NCI-H146 (cell line): ENCODE measurements around the gene RBM24.

ENCODE experiments used
- DNase-seq: peaks from one replicate; lab custom pipeline; 2025; lab: John Stamatoyannopoulos, UW

RBM24 gene

DNA sequence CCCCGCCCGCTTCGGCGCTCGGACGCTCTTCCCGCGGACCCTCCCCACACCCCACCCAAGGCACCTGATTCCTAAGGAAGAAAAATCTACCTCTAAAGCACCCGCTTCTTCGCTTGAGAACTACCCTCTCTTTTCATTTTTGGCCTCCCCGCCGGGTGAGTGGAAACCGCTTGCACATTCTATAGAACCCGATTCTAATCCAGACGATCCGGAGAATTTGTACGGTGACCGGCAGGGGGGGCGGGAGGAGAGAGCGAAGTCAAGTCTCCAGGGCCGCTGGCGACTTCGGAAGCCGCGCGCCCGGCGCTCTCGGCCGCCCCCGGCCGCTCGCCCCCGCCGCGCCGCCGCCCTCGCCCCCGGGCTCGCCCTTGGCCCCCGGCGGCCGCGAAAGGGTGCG, at the start of gene RBM24:
Gene RBM24 (plus strand): TSS at position 262 of the 397 bp plus-strand sequence. CDS start 221 bp downstream, outside the sequence.
- DNase-seq = peak; percentile 11

DNA sequence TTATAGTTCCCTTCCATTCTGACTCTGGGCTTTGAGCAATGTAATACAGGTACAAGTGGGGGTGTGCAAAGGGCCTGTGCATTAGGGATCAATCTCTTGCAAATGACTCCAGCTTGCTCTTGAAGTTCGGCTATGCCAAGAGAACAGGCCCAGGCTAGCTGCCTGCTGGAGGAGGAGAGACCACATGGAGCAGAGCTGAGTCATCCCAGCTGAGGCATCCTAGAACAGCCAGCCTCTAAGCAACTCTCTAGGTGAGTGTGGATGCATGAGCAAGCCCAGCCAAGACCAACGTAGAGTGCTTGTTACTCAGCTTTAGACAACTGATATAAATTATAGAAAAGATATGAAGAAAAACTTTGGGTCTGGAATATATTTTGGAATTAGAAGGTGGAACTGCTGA, 47.6 kb upstream of the RBM24 start:
- no peak for DNase-seq

DNA sequence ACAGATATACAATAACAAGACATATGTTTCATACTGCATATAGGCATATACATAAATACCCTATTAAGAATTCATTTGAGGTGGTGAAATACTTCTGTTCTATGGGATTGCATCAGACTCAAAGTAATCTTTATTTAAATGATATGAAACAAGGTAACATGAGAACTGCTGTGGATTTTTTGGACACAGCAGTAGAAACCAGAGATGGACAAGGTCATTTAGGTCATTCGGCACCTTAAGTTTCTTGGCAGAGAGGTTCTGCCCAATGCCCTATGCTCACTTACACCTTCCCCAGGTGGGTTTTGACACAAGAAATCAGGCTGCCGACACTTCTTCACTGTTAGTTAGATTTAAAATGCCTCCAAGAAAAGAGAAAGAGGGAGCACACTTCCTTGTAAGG, 43.9 kb upstream of the RBM24 start:
- DNase-seq = no peak

DNA sequence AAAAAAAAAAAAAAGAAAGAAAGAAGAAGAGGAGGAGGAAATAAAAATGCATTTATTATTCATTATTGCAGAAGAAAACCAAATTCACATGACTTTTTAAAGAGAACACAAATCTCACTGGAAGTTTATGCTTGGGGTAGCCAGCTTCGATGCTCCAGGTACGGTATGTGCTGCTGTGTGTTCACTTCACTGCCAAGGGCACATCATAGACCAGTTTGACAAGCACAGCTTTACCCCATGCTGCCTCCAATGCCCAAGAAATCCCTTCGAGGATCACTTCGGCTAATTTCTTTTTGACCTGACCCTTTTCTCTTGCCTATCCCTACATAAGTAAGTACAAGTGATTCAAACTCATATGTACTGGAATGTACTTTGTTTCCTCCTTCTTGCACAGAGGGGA, 41.9 kb upstream of the RBM24 start:
- DNase-seq = no peak

DNA sequence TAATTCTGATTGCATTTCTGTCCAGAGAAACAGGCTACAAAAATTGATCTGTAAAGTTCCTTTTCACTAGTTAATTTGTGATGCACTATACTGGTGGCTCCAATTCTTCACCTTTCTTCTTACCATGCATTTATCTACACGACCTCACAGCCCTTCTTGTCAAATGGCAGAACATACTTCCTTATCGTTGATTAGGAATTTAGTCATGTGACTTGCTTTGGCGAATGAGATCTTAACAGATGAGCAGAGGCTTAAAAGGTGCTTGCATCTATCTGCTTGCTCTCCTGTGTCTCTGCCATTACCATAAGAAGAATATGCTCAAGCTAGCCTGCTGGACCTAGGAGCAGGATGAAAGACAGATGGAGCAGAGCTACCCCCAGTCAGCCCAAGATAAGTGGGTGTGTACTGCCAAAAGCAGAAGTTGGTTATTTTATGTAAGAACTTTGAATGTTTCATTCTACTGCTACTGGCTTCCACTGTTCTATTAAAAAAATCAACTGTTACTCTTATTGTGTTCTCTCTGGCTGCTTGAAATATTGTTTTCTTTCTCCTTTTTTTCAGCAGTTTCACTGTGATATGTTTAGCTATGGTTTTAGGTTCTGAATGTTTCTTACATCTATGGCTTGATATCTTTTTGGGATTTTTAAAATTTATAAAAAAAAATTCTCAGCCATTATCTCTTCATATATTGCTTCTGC, 40.2 kb upstream of the RBM24 start:
- no peak for DNase-seq

- DNase-seq = no peak
Measured at GRCh38 chr6:17242087-17242486, 39.1 kb upstream of the RBM24 start.

DNA sequence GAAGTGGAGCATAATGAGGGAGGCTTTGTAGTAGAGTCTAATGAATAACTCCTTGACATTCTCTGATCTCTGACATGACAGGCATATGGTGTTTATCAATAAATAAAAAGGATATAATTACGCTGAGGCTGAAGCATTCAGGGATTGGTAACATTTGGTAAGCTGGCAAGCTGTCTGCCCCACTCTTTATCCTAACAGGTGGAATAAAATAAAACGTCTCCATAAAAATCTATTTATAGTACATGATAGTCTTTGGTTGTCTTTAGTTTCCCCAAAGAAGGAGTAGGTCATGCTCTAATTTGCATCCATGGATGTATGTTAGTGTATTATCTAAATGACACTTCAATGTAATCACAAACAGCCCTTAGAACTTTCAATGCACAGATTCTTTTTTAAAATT, 30.9 kb upstream of the RBM24 start:
- DNase-seq = no peak

GRCh38 chr6:17251953-17252352, 29.2 kb upstream of the RBM24 start:
- DNase-seq = no peak

DNA sequence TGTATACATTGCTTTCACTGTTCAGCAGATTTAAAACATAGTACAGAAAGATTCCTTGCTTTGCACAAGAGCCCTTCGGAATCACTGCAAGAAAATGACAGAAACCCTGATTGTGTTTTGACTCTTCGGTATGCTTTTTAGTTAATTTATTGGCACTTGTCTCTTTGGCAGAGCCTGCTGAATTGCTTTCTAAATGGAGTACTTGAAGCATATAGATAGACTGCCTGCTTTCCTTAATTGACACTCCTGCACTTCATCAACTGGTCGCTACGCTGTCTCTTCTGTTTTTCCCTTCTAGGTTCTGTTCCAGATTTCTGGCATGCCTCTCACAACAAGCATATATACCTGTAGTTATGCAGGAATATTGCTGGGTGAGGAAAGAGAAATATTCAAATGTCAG, 22.4 kb upstream of the RBM24 start:
- no peak for DNase-seq

DNA sequence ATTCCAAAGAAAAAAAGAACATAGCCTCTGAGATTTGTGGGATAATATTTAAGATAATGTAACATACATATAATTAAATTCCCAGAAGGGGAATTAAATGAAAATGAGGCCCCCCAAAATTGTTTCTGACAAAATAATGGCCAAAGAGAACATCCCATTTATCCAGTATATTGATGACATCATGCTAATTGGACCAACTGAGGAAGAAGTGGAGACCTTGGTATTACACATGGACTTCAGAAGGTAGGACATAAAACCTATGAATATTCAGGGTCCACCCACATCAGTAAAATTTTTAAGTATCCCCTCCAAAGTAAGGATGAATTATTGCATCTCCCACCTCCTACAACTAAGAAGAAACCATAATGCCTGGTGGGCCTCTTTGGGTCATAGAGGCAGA, 15.6 kb upstream of the RBM24 start:
- DNase-seq = no peak

GRCh38 chr6:17267566-17267965, 13.6 kb upstream of the RBM24 start:
- DNase-seq = no peak

GRCh38 chr6:17268114-17268513, 13.0 kb upstream of the RBM24 start:
- DNase-seq = no peak

GRCh38 chr6:17269840-17270239, 11.3 kb upstream of the RBM24 start:
- DNase-seq = no peak

GRCh38 chr6:17271628-17272027, 9.5 kb upstream of the RBM24 start:
- no peak for DNase-seq

GRCh38 chr6:17276766-17277165, 4.4 kb upstream of the RBM24 start:
- no peak for DNase-seq

DNA sequence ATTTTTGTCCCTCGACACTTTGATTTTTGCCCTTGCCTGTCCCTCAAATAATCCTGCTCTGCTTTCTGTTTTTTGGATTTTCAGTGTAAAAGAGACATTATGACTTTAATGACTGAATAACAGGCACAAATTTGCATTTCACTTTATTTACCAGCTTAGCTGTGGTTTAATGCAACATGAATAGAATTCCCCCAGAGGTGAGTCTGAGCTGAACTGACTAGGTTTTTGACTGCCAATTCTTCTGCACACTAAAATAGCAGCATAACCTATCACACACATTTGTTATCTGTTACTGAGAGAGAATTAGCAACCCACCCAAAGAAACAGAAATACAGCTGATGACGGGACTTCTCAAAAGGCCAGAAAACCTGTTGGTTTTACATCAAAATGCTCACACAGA, 3.9 kb upstream of the RBM24 start:
- no peak for DNase-seq

DNA sequence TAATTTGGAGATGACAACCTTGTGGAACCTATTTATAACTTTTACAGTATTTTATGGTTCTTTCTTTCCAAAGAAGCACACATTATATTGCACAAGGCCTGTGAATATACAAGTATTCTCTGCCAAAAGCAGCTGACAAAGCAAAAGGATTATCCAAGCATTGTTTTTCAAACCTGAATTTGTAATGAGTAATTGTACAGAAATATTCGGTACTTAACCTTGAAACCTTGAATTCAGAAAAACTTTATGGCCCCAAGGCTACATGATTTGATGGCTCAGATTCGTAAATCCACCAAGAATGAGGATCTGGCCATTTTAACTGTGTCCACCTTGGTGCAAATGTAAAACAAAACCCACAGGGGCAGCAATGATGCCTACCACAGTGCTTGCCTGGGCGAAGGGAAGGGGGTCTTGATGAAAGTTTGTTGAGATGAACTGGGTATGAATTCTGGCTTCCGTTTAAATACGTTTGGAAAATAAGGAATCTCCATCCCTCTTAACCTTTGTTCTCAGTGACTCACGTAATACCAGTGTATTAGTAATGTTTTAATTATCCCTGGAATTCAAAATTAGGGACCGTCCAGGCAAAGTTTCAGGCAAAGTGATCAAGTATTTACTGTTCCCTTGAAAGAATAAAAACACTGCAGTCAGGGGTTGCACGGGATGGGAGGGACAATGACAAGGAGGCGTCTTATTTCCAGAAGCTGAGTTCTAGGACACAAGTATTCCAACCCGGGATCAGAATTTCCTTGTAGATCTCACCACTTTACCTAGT, 2.7 kb upstream of the RBM24 start:
- DNase-seq = no peak

DNA sequence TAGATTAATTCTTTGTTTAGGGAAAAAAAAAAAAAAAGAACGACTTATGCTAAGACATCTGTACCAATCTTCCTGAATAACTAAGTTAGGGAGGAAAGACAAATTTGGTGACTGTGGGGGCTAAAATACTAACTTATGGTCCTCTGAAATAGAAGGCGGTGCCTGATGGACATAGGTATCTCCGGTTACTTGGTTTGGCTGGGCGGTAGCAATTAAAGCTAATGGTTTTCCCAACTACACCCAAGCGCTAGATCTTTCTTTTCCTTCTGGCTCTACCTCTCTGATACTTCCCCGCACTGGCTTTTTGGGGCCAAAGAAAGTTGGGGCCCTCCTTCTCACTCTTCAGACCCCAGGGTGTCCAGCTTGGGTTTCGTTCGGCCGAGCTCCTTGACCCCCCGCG, 1.0 kb upstream of the RBM24 start:
- no peak for DNase-seq

DNA sequence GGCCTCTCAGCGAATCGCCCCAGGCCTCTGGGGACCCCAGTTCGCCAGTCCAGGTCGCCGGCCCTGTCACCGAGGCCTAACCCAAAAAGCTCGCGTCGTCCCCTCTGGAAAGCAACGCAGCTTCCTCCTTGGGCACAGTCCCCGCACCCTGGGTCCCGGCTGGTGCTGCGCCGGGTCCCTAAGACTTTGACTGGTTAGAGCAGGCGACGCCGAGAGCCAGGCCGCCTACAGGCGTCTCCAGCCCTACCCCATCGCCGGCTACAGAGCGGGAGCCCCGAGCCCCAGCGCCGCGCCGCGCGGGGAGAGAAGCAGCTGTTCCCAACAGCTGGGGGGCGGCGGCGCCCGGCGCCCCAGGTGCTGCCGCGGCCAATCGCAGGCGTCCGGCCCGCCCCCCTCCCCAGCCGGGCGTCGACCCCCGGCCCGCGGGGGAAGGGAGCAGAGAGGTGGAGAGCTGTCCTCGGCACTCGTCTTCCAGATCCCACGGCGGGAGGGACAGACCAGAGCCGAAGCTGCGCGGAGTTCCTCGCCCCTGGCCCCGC, 540 bp upstream of the RBM24 start:
- no peak for DNase-seq

GRCh38 chr6:17281497-17282481, 628 bp downstream of the RBM24 start:
- DNase-seq = no peak

GRCh38 chr6:17283074-17283473, 1.9 kb downstream of the RBM24 start:
- no peak for DNase-seq

GRCh38 chr6:17289630-17290061, 8.5 kb downstream of the RBM24 start:
- DNase-seq = no peak
